H1 (cell line): ENCODE results near the gene NEK10. TPM values are rescaled to one million over a fixed set of nuclear protein-coding genes. Genes with fewer than 3 reads are reported as not detected.

ENCODE experiments used
- BCL11A ChIP-seq, 2 experiments: IDR thresholded peaks; one replicate each; pipeline ENCODE4 v1.6.1; 2011; ENCODE audit warnings: low read depth in 2 of 2, low read length in 2 of 2, mild to moderate bottlenecking in 2 of 2
- CEBPB ChIP-seq: IDR thresholded peaks from 2 replicates; pipeline ENCODE4 v1.6.1; 2012; ENCODE audit warnings: low read depth, low read length
- SIRT6 ChIP-seq: IDR thresholded peaks from one replicate; pipeline ENCODE4 v1.7.1; 2012; ENCODE audit warnings: low read length, inconsistent platforms
- polyA plus RNA-seq, 7 experiments: library from polyadenylated mRNA; depleted of rRNA in 3 of 7; stranded (reverse) in 5 of 7; unstranded in 2 of 7; fragments of >200 nt in 5 of 7; fragments of 200-250 nt in 2 of 7; gene quantifications; 1 replicate in 5 of 7; 2 replicates in 1 of 7; 4 replicates in 1 of 7; pipeline versions ENCODE4 v1.2.1 to v1.2.3, GENCODE V29; 2011 to 2013; ENCODE audit warnings: missing spikeins in 2 of 7, mixed read lengths in 2 of 7
- total RNA-seq: library from RNA; stranded (reverse); fragmentation: NEBNext Ultra II Directional; extraction: Animal tissue kit (Norgen Biotek cat#: 25700); gene quantifications from 2 replicates; pipeline ENCODE4 v1.2.1, GENCODE V29; 2021

Gene NEK10
- total and polyA plus RNA-seq, 2 of the 8 experiments (the other 6 are each of a cell fraction or from before 2014, with no cell fraction given) = 0.18 to 0.50 TPM

GRCh38 chr3:27097182-27097581 lies 272.0 kb downstream of the NEK10 start (continued):
- TF ChIP-seq BCL11A (IDR thresholded peaks at IDR 0.05; ENCODE audit: low read depth in 2 of 2, low read length in 2 of 2) = no peak
- TF ChIP-seq SIRT6 = no peak
- no peak for TF ChIP-seq CEBPB
- TF ChIP-seq, all 59 proteins: peak for 0
